Measurements from ENCODE around the gene THRB.

The THRB gene

DNA sequence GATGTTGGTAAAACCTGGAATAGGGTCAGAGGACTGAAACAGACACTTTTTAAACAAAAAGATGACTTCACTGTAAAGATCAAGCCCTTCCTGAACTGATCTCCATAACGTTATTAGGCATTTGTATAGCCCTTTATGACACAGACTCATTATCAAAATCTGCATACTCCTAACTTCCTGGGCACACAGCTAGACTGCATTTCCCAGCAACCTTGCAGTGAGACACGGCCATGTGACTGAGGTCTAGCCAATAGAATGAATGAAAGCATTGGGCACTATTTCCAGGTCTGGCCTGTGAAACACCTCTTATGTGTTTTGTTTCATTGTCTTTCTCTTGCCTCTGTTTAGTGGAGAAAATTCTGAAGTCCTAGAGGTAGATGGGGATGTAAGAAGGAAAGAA lies 279.1 kb downstream of the THRB start:
- DNase-seq, result no peak

DNA sequence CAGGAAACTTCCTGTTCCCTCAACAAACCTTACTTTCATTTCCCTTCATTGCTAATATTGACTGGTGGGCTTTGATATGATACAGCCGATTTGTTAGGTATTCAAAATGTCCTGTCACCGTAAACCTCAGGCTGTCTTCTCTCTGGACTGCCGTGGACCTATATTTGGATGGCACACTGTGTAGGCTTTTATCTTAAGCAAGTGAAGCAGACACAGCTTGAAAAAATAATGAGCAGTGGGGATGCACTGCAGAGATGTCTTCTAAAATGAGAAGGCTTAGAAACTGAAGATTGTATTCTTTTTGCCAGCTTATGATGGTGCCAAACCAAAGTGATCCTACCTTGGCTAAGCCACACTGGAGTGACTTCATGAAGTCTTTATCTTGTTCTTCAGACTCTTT lies 283.3 kb downstream of the THRB start:
- no peak for DNase-seq

DNA sequence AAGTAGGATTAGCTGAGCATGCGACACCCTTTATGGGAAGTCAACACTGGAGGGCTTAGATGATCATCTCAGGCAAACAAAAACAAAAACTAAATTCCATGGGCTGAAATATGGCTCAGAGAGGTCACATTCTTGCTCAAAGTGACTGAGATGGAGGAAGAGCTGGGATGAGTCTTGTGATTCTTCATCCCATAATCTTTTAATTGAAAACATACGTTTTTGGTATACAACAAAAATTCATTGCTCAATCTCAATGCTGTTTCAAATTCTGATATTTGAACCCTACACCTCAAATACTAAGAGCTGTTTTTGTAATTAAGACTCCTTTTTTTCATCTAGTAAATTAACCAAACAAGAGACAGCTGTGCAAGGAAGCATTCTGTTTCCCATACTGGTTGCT lies 292.6 kb downstream of the THRB start:
- DNase-seq, result peak; percentile 37

DNA sequence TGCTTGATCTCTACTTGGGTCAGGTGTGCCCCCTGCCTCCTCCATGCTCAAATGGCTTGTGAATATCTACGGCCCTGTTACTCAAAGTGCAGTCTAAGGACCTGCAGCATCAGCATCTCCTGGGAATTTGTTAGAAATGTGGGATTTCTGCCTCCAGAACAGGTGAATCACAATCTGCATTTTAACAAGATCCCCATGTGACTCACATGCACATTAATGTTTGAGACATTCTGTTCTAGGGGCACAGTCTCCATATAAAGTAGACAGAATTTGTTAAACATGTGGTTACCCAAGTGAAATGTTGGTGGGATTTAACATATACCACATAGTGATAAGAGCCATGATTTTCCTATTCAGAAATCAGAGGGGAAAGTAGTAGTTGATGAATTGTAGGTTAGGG lies 293.3 kb downstream of the THRB start:
- peak; percentile 19 for DNase-seq

DNA sequence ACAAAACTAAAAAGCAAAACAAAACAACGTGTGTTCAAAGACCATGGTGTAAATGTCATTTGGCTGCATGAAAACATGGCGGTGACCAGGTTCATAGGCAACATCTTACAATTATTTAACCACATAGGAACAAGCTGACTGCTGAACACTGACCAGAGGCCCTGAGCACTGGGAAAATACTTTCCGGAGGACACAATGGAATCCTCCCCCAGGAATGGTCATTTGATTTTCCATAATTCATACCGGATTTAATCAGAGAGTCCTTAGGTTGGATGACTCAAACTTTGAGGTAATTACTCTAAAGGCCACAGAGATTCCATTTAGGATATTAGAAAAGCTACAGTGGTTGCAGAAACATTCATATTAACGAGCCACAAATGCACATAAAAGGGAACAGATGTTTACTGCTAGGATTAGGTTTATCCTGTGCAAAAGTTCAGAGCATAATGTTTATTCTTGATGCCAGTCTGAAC lies 294.8 kb downstream of the THRB start:
- peak; percentile 72 for DNase-seq

DNA sequence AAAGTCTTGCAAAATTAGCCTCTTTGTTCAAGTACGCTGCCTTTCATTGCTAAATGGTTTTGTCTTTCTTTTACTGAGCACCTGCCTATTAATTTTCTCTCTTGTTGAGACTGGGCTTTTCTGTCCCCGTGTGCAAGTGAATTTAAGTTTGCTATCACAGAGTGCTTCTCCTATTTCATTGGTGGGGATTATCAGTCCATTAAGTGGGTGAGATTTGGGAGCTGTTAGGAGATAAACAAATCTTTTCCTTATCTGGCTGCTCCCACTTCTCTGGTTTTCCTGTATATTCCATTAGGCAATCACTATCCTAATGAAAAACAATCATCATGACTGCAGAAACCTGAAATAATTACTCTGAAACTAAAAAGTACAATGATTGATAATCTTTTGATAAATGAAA lies 295.4 kb downstream of the THRB start:
- no peak for DNase-seq

DNA sequence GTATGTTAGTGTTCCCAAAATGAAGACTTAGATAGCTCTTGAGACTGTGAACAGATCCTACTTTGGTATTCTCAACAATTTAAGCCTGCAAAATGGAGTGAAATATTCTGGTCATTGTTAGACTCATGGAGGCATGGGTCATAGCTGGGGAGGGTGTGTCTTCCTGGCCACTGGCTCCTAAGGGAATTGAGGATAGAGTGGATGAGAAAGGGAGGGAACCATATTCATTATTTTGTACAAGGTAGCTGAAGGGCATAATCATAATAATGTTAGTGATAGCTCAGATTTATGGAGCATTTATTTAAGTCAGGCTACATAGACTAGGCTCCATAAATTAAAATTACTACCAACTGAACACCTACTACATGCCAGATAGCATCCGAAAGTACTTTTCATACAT lies 295.9 kb downstream of the THRB start:
- no peak for DNase-seq

DNA sequence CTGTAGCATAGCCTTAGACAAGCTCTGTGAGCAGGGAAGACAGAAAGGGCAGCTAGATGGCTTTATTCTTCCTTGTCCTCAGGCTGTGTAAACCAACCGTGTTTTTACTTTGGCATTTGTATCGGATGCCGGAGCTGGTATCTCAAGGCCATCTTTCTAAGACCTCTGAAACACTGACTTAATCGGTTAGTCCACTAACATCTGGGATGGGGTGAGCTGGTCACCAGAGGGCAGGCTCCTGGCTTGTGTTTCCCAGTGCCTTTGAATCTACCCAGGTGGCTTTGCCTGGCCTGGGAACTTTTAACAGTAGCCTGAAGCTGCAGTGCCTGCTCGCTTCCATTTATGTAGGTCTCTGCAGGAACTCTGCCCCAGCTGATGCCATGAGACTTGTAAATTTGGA lies 296.8 kb downstream of the THRB start:
- DNase-seq, result no peak

DNA sequence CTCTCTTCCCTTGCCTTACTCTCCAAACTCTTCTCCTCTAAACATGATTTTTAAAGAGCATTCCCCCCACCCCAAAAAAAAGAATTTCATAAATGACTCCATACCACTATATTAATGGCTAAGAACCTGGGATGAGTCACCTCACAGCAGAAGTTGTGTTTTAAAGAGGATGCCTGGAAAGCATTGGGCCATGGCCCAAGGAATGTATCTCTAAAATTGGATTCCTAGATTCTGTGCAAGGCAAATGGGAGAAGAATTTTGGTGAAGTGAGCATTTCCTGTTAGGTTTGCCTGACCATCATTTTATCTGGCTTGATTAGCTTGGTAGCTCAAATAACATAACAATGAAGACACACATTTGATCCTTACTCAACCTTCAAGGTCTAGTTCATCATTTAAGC lies 298.1 kb downstream of the THRB start:
- peak; percentile 72 for DNase-seq

DNA sequence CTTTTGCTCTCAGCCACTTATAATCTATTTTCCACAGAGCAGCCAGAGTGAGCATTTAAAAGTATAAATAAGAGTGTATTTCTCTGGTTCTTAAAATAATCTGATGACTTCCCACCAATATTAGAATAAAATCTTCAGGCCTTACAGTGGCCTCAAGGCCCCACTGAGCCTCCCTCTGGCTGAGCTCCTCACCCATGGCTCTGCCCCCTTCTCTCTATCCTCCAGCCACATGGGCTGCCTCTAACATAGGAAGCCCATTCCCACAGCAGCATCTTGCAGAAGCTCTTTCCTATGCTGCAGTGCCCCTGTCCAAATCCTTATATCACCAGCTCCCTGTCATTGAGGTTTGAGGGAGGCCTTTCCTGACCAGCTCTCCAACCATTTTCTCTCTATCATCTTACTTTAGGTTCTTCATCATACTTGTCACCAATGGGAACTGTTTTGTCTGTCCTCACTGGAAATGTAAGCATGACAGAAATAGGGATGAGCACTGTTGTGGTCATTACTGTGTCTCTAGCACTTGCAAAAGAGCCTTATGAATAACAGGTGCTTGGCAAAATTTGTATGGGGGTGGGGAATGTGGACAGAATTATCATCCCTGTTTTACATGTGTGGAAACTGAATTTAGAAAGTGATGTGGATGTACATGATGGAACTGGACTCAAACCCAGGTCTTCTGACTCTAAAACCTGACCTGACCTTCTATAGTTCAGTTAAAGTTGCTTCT lies 299.0 kb downstream of the THRB start:
- DNase-seq, result no peak

DNA sequence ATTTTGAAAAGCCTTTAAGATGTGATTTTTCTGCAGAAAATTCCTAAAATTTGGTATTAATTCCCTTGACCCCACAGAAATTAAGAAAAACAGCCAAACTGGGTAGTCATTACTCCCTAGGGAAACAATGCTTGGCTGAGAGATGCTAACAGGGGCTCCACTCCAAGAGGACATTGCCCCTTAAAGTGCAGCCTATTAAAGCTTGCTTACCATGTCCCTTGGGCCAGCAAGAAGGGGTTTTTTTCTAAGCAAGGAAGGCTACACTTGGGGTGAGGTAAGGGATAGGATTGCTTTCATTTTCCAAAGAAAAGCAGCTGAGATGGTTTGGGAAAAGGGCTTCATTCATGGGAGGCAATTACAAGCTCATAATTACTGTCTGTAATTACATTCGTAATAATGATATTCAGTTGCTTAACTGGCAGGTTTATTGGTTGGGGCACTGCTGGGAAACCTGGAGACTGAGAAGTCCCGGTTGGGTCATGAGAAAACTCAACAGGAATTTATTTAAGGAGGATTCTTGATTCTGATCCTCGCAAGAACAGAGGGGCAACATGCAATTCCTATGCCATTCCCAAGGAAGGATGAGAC lies 302.1 kb downstream of the THRB start:
- DNase-seq, result no peak

DNA sequence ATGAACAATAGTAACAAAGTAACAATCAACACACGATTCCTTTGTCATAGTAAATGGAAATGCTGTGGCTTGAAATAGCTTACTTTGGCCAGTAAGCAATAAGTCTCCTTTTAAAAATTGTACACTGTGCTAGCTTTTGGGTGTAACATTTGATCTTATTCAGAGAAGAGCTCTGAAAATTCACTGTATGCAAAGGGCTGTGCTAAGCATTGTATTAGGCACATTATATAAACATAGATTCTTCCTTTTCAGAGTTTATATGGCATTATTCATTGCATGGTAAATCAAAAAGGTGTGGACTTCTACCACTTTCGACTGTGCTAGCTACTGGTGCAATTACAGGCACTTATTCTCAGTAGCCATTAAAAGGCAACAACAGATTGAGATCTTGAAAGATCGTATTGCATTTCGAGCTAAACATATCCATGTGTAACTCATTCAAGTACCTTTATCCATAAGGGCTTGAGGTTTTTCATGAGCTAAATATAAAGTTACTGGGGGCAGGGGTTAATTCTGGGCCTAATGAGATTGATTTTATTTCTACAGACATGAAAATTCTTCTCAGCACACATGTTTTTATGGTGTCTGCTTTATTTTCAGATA lies 302.7 kb downstream of the THRB start:
- no peak for DNase-seq

DNA sequence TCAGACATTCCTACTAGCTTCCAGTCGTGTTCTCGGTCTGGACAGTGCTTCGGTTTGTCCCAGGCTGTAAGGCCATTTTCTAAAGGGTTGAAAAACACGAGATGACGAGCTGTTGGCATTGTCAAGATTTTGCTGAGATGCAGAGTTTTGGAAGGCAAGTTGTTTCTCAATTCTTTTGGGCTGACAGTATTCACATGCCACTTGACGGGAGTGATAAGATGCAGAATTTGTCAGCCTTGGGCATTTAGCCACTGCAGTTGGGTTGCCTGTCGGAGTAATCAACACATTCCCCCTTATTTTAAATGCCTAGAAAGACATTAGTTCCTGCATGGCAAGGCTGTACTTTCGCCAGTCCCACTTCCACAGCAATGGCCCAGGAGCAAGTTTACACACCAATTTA lies 304.4 kb downstream of the THRB start:
- DNase-seq, result no peak

DNA sequence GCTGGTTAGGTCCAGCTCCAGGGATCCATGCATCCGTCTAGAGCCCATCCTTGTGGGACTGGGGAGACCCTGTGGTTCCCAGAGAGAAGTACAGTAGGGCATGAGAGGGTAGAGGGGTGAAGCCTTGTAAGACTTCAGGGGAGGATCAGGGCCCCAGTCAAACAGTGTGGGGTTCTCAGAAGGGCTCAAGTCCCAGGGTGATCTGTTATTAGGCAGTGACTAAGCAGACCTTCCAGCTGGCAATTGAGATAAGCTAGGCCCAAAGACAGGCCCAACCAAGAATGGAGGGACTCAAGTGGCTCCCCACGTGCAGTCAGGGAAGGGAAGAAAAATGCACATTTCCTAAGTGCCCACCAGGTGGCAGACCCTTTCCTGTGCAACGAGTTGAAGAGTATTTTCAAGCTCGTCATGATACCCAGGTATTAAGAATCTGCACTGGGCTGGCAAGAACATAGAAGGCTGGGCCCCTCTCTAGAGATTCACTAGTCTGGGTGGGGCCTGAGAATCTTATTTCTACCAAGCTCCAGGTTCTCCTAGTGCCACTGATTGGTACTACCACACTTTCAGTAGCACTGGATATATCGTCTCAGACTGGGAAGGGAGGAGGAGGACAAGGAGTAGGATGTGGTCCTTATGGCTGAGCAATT lies 308.8 kb downstream of the THRB start:
- peak; percentile 74 for DNase-seq

DNA sequence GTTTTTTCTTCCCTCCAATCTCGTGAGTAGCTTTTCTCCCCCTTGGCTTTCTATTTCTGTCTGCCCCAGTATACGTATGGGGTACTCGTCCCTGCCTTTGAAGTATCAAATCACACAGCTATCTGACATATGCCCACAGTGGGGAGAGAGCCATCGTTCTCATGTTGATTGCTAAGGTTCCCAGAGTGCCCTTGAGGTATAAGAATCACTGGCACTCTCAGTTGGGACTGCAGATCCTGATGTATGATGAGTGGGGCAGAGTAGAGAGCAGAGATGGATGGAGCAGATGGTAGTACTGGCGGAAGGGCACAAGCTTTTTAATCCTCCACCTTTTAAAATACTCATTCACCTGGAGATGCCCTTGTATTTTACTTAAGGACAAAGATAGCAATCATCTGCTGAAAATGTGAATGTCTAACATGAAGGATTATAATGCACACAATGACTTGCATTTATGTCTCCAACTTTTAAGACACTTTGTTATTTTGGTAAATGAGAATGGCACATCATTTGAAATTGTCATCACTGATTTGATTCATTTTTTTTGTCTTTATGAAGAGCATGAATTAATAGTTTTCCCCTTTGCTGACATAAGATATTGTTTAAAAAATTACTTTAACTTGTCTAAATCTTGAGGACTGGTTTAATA lies 310.0 kb downstream of the THRB start:
- no peak for DNase-seq

DNA sequence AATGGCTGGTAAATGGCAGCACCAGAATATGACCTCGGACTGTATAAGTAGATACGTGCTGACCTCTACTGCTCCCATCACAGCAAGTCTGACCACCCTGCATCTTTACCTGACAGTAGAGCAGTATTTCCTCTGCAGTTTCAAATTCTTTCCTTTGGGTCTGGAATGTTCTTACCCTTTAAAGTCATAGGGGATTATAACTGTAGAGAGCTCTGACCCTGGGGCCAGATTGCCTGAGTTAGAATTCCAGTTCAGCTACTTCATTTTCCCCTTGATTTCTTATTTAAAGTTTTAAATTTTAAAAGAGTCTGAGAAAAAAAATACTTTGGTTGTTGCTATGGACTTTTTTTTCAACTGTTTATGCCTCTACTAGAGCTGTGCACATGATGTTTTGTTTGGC lies 311.9 kb downstream of the THRB start:
- no peak for DNase-seq

DNA sequence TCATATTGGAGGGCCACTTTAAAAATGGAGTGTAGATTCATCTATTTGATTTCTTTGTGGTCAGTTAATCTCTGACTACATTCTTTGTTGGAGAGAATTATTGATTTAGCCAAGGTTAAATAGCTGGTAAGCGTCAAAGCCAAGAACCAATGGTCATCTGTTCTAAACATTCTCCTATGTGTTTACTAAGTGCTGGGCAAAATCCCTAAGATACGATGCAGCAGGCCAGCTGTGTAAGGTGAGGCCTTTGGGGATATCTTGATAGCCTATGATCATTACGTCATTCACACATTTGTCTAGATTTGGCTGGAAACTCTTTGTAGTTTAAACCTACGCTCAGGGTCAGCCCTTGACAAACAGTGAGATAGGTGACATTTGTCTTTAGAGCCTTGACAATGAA lies 313.4 kb downstream of the THRB start:
- no peak for DNase-seq

DNA sequence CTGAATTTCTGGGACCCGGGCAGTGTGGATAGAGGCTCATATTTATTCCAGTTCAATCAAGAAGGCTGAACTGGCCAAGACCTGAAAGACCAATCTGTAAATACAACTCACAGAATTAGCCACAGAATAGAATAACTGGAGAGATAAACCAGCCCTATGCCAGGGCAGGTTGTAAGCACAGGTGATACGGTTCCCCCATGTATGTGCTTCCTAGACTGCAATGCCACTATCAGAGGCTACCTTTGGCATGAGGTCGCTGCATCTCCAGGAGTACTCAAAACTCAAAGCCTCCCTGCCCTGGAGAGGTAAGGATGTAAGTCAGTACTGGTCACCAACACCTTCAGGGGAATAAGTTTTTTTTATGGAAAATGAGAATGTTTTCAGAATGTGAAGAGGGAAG lies 314.0 kb downstream of the THRB start:
- DNase-seq, result no peak

DNA sequence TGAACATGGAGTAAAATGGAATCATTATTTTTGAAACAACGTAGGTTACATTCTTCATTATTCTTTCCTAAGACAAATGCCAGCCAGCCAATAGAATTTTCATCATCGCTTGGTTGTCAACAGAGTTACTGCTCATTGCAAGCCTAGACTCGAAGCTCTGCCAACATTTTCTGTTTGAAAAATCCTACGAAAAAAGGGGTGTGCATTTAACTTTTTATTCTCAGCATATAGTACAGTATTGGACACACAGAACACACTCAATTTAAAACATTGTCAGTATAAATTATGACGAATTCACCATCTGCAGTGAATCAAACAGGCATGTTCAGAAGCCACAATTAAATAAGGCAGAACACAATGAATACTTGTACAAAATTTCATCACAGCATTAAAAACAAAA lies 317.4 kb downstream of the THRB start:
- no peak for DNase-seq

DNA sequence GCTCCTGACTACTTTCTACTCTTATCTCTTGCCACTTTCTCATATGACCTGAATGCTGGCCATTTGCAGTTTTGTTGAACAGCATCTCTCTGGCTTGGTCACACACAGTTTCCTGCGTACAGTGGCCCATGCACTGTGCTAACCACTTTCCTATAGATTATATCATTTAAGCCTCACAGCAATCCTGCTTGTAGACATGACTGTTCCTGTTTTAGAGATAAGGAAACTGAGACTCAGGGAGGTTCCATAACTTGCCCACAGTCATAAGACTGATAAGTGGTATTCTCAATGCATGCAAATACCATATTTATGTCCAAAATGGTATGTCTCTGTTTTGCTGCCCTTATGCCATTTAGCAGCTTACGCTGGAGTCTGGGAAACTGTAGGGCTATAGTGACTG lies 320.0 kb downstream of the THRB start:
- no peak for DNase-seq

DNA sequence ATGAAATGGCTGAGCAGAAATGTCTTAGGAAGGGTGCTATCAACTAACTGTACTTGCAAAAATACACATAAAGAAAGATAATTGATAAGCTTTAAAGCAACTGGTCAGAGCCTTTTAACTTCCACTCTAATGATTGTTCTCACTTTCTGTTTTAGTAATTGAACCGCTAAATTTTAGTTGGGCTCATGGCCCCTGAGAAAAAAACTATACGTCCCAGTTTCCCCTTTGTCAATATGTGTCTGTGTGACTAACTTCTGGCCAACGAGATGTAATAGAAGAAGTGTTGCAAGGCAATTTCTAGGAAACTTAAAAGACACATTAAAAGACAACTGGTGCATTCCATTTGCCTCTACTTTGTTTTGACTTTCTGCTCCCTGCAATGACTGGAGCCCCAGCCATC lies 325.7 kb downstream of the THRB start:
- DNase-seq, result no peak

DNA sequence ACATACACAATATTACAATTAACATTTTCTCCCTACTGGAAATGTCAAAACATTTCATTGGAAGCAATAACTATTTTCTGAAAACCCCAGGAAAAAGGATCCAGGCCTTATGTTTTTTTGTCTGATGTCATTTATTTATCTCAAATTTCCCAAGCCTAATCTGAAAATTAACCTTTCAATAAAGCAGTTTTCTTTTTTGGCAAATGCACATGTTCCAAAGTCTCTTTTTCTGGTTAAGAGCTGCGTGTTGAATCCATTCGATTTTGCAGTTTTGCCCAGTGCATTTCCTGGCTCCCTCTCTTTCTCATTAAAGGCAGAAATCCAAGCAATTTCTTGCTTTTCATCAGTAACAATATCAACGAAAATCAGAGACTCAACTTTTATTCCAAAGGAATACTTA lies 327.2 kb downstream of the THRB start:
- no peak for DNase-seq

DNA sequence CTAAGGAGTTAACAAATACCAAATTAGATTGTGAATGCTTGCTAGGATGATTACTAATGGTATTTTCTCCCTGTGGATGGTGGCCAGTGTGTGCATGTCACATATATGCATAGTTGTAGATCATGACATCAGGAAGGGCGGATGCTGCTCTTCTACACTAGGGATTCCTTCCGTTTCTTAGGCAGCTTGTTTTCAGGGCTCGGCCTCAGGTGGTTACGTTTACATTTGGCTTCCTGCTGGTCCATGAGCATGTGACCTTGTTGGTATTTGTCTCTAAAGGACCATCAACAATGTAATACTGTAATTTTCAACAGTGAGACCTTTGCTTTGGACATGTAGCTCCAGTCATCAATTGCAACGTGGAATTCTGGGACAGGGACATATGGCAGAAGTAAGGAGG lies 328.1 kb downstream of the THRB start:
- DNase-seq, result no peak

DNA sequence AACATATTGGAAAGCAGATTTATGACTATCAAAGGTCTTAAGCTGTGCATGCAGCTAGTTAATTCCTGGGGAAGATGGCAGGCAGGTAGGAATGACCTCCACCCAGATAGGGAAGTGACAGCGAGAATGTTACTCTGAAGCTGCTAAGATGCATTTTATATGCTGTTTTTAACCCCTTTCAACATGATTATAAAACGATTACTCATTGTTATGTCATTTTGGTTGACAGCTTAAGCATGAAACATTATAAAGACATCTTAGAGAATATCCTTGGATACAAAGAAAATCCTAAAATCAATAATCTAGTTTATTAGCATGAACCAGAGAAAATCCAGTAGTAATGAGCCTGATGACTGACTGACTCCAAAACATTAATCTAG lies 329.1 kb downstream of the THRB start:
- DNase-seq, result no peak
